GM23248 (cell line): ENCODE measurements around the gene TNIK.

Experiments
- EZH2 ChIP-seq: fragments of 200-600 bp; sonication (generic); IDR thresholded peaks from 2 replicates; pipeline ENCODE4 v1.6.1; 2018; ENCODE audit warnings: antibody characterized with exemption, mild to moderate bottlenecking; ENCODE audit not compliant: insufficient read depth, poor library complexity, severe bottlenecking
- EZH2phosphoT487 ChIP-seq: fragments of 200-600 bp; sonication (generic); IDR thresholded peaks from 2 replicates; pipeline ENCODE4 v1.6.1; 2018; ENCODE audit warnings: antibody characterized with exemption, moderate library complexity, mild to moderate bottlenecking, low read depth; ENCODE audit not compliant: insufficient read depth

GRCh38 chr3:171044384-171044783 is 415.8 kb downstream of the TNIK start:
- no peak for TF ChIP-seq EZH2phosphoT487
- no peak for TF ChIP-seq EZH2
